ENCODE data around the gene TMEM17. TPM values are rescaled to one million over a fixed set of nuclear protein-coding genes. Genes with fewer than 3 reads are reported as not detected.

The TMEM17 gene
- total RNA-seq, 1 donor from 2014 or later, result 1.8 TPM

DNA sequence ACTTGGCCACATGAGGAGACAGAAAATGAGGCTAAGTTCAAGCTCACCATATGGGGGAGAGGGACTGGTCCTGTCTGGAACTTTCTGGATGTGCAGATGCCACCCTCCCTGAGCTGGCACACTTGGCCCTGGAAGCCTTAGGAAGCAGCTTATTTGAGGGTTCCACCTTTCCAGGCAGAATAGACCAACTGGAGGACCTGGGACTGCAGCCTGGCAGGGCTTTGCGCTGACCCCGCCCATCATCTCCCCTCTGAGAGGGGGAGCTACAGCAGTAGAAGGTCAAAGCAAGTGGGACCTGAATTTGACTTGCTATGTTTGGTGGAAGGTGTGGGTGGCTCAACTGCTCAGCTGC, 39.5 kb downstream of the TMEM17 start:
- H4K20me1 ChIP-seq (ENCODE audit: low read depth), result no peaks in the 10 kb centered on the region
- peaks cover 37% of the 10 kb centered on the region for H3K4me1 Mint-ChIP-seq
- no peak overlapping the region for H3K27ac ChIP-seq
- H3K9me3 ChIP-seq (ENCODE audit: low read depth), result no peaks in the 10 kb centered on the region
- H3K4me2 ChIP-seq, result no peak overlapping the region
- no peaks in the 10 kb centered on the region for H3K79me2 ChIP-seq (ENCODE audit: low read depth)
- H3K4me1 ChIP-seq, result peaks cover 40% of the 10 kb centered on the region
- no peaks in the 10 kb centered on the region for H3K36me3 Mint-ChIP-seq
- H3K9me3 Mint-ChIP-seq, result no peaks in the 10 kb centered on the region
- no peak for DNase-seq (ENCODE audit: low spot score)
- H3K4me3 Mint-ChIP-seq, result no peak overlapping the region
- no peak overlapping the region for H2AFZ ChIP-seq (replicated peaks)
- no peak overlapping the region for H3K9ac ChIP-seq
- no peaks in the 10 kb centered on the region for H3K36me3 ChIP-seq
- H3K27ac Mint-ChIP-seq, result no peak overlapping the region
- H3K27me3 ChIP-seq, result no peaks in the 10 kb centered on the region
- TF ChIP-seq EZH2 (IDR thresholded peaks at IDR 0.05) (no peak), EZH2phosphoT487 (IDR thresholded peaks at IDR 0.05) (no peak)
- TF ChIP-seq, protein P1, sequence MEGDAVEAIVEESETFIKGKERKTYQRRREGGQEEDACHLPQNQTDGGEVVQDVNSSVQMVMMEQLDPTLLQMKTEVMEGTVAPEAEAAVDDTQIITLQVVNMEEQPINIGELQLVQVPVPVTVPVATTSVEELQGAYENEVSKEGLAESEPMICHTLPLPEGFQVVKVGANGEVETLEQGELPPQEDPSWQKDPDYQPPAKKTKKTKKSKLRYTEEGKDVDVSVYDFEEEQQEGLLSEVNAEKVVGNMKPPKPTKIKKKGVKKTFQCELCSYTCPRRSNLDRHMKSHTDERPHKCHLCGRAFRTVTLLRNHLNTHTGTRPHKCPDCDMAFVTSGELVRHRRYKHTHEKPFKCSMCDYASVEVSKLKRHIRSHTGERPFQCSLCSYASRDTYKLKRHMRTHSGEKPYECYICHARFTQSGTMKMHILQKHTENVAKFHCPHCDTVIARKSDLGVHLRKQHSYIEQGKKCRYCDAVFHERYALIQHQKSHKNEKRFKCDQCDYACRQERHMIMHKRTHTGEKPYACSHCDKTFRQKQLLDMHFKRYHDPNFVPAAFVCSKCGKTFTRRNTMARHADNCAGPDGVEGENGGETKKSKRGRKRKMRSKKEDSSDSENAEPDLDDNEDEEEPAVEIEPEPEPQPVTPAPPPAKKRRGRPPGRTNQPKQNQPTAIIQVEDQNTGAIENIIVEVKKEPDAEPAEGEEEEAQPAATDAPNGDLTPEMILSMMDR (IDR thresholded peaks at IDR 0.05), result no peak
- H3K27me3 Mint-ChIP-seq (ENCODE audit: insufficient read depth, low read depth), result peaks cover 8% of the 10 kb centered on the region
- peaks cover 29% of the 10 kb centered on the region for H3F3A ChIP-seq (ENCODE audit: low read depth)
- no peak overlapping the region for H3K4me3 ChIP-seq

DNA sequence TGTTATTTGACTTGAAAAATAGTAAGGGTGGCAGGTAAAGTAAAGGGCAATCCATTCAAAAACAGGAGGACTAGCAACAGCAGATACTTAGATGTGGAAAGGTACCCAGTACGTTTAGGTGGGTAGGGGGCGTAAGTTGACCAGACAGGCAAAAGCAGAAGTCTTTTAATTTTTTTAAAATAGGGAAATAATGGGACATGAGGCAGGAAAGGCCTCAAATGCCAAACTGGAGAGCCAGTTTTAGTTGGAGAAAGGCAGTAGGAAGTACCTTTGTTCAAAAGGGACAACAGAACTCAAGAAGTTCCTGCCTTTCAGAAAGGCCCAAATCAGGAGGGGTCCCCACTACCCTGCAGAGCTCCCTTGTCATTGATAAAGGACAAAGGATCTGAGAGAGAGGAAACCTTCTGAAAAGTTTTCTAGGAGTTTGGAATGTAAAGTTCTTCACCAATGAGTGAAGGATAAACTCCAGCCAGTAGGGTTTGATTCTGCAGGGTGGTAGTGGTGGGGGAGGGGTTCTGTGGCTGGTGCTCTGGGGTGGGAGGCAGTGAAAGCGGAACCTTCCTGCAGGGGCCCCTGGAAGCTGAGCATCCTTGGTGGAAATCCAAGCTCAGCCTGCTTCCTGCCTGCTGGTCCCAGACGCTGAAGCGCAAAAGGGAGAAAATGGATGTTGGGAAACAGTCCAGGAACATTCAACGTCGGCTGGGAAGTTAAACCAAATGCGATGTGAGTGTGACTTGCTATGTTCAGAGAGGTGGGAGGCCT, 40.1 kb downstream of the TMEM17 start:
- Histone ChIP-seq H3K27me3 (no peaks in the 10 kb centered on the region), H3F3A (ENCODE audit: low read depth) (peaks cover 29% of the 10 kb centered on the region), H3K9me3 (ENCODE audit: low read depth) (no peaks in the 10 kb centered on the region), H3K9ac (no peak overlapping the region), H3K4me1 (peaks cover 40% of the 10 kb centered on the region), H3K4me3 (no peak overlapping the region), H3K27ac (peak overlapping the region; percentile 65), H2AFZ (replicated peaks) (peak overlapping the region; percentile 7), H3K36me3 (no peaks in the 10 kb centered on the region), H3K4me2 (no peak overlapping the region), H3K79me2 (ENCODE audit: low read depth) (no peaks in the 10 kb centered on the region), H4K20me1 (ENCODE audit: low read depth) (no peaks in the 10 kb centered on the region)
- TF ChIP-seq, protein P1 (IDR thresholded peaks at IDR 0.05), result no peak
- no peak for TF ChIP-seq EZH2phosphoT487 (IDR thresholded peaks at IDR 0.05)
- no peak for TF ChIP-seq EZH2 (IDR thresholded peaks at IDR 0.05)
- Mint-ChIP-seq H3K27ac (no peak overlapping the region), H3K27me3 (ENCODE audit: insufficient read depth, low read depth) (peaks cover 6% of the 10 kb centered on the region), H3K36me3 (no peaks in the 10 kb centered on the region), H3K4me1 (peaks cover 37% of the 10 kb centered on the region), H3K4me3 (no peak overlapping the region), H3K9me3 (no peaks in the 10 kb centered on the region)
- peak; percentile 51 for DNase-seq (ENCODE audit: low spot score)

GRCh38 chr2:62465039-62465740, 40.8 kb downstream of the TMEM17 start:
- no peaks in the 10 kb centered on the region for H3K36me3 Mint-ChIP-seq
- Histone ChIP-seq H4K20me1 (ENCODE audit: low read depth) (no peaks in the 10 kb centered on the region), H3K36me3 (no peaks in the 10 kb centered on the region), H3K4me3 (no peak overlapping the region), H3K27me3 (no peaks in the 10 kb centered on the region), H3K9ac (no peak overlapping the region), H3K27ac (peak overlapping the region; percentile 65), H3K79me2 (ENCODE audit: low read depth) (no peaks in the 10 kb centered on the region), H3F3A (ENCODE audit: low read depth) (peaks cover 29% of the 10 kb centered on the region), H3K4me1 (peaks cover 43% of the 10 kb centered on the region), H2AFZ (replicated peaks) (no peak overlapping the region), H3K4me2 (no peak overlapping the region), H3K9me3 (ENCODE audit: low read depth) (no peaks in the 10 kb centered on the region)
- H3K4me3 Mint-ChIP-seq, result no peak overlapping the region
- H3K4me1 Mint-ChIP-seq, result peaks cover 44% of the 10 kb centered on the region
- peaks cover 5% of the 10 kb centered on the region for H3K27me3 Mint-ChIP-seq (ENCODE audit: insufficient read depth, low read depth)
- no peaks in the 10 kb centered on the region for H3K9me3 Mint-ChIP-seq
- no peak for DNase-seq (ENCODE audit: low spot score)
- TF ChIP-seq, protein P1 (IDR thresholded peaks at IDR 0.05), result no peak
- TF ChIP-seq EZH2phosphoT487 (IDR thresholded peaks at IDR 0.05) (no peak), EZH2 (IDR thresholded peaks at IDR 0.05) (no peak)
- H3K27ac Mint-ChIP-seq, result peak overlapping the region; percentile 0

Measured in neural progenitor cell (in vitro differentiated cells).